Sigmoid colon (tissue), 7 donors: Measurements from ENCODE around the gene CFAP61. TPM values are rescaled to one million over a fixed set of nuclear protein-coding genes. Genes with fewer than 3 reads are reported as not detected.
A peak's percentile ranks its signal among the peaks of the same experiment; 100 is the strongest.

Experiments
- DNase-seq: peaks from one replicate; pipeline ENCODE4 v3.0.0-alpha.2; 2019
- H3K27ac ChIP-seq, 4 donors: fragments of 200-600 bp; sonication (generic); one replicate each; pipeline ENCODE4 v1.5.1; 2016 to 2019; ENCODE audit warnings: mild to moderate bottlenecking in 1 of 4
- H3K27me3 ChIP-seq, 3 donors: fragments of 200-600 bp; sonication (generic); one replicate each; pipeline ENCODE4 v1.5.1; 2019; ENCODE audit warnings: mild to moderate bottlenecking in 1 of 3
- H3K36me3 ChIP-seq, 4 donors: fragments of 200-600 bp; sonication (generic); one replicate each; pipeline ENCODE4 v1.5.1; 2016 to 2019
- H3K4me1 ChIP-seq, 4 donors: fragments of 200-600 bp; sonication (generic); one replicate each; pipeline ENCODE4 v1.5.1; 2017 to 2019
- H3K4me3 ChIP-seq, 4 donors: fragments of 200-600 bp; sonication (generic); one replicate each; pipeline ENCODE4 v1.5.1; 2017 to 2019; ENCODE audit warnings: mild to moderate bottlenecking in 2 of 4, moderate library complexity in 1 of 4
- H3K9me3 ChIP-seq, 4 donors: fragments of 200-600 bp in 3 of 4; sonication (generic) in 3 of 4; one replicate each; pipeline versions ENCODE4 v1.5.1 to v1.6.1; 2013 to 2019
- EP300 ChIP-seq, 4 donors: sonication (generic); formaldehyde crosslinking; IDR thresholded peaks; one replicate each; pipeline ENCODE4 v1.6.1; 2017; ENCODE audit warnings: antibody characterized with exemption in 4 of 4
- POLR2A ChIP-seq, 2 donors: fragments of 450-650 bp; IDR thresholded peaks; one replicate each; pipeline ENCODE4 v1.6.1; 2016; ENCODE audit warnings: antibody characterized with exemption in 2 of 2, mild to moderate bottlenecking in 2 of 2, moderate library complexity in 2 of 2
- POLR2AphosphoS5 ChIP-seq, 4 donors: sonication (generic); formaldehyde crosslinking; IDR thresholded peaks; one replicate each; pipeline ENCODE4 v1.6.1; 2017; ENCODE audit warnings: antibody characterized with exemption in 4 of 4
- WGBS, 2 donors: extraction: QIAGEN DNeasy Blood & Tissue Kit; methylation state at CpG; one replicate each; pipeline ENCODE4 v1.1.7; 2013; 5-methylcytosine and 5-hydroxymethylcytosine counted together
- intact Hi-C: fragments of 100-400 bp; cut with DNase I; formaldehyde crosslinking; loops from one replicate; pipeline ENCODE4 v1.15.1; 2023
- polyA plus RNA-seq, 3 donors: library from polyadenylated mRNA; stranded (reverse); fragments of 200-250 nt; gene quantifications; one replicate each; pipeline ENCODE4 v1.2.3, GENCODE V29; 2013
- total RNA-seq, 4 donors: library from RNA; depleted of rRNA; stranded (reverse); fragments of >200 nt; gene quantifications; one replicate each; pipeline ENCODE4 v1.1.0, GENCODE V29; 2016
- TF ChIP-seq, protein P1 (sequence below), 4 experiments: fragments of 450-650 bp in 3 of 4; fragments of 200-600 bp in 1 of 4; IDR thresholded peaks; one replicate each; pipeline ENCODE4 v1.5.1; 2016 to 2019; ENCODE audit warnings: antibody characterized with exemption in 4 of 4, mild to moderate bottlenecking in 3 of 4, moderate library complexity in 2 of 4
- donor health status: healthy with polysubstance abuse.
- donor health status: Bipolar disorder and iron deficiency.
- donor health status: healthy.

CFAP61 gene
- total and polyA plus RNA-seq, 7 donors: 0.15 to 2.0 (median 0.44) TPM; not detected in 3

DNA sequence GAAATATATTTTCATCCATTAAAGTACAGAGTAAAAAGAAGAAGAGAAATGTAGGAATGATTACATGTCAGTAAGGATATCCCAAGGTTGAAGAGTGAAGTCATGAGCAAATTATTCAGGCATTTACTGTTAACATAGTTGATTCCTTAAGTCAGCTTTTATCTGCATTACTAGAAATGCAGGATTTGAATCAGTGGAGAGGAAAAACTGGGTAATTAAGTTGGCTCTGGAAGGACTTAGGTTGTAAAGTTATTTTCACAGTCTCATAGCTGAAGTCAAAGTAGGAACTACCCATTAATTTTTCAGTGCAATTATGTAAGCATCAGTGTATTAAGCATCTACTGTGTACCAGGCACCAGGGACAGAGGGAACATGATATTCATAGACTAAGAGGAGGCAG, 27.4 kb upstream of the CFAP61 start:
- Histone ChIP-seq H3K36me3 (peaks cover 0 to 58% (median 6%) of the 10 kb centered on the region in 4 donors), H3K9me3 (no peaks in the 10 kb centered on the region)

DNA sequence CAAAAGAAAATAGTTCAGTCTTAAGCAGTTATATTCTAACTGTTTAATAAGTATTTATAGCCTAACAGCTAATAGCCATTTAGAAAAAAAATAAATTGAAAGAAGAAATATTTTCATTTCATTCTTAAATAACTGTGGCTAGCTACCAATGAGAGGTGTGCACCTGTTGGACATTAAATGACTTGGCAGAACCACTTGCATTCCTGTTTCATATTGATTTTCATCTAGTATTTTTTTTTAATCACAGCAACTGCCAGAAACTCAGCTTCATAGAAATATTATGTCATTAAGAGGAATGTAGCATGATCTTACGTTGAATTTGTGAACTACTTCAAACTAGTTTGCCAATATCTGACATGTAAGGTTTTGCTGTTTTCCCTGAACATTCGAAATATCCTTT, 25.0 kb upstream of the CFAP61 start:
- WGBS, 2 donors: 92 to 93% methylated on average over 2 of the region's 2 CpGs
- H3K4me3 ChIP-seq: no peak overlapping the region
- H3K36me3 ChIP-seq: peaks cover 0 to 82% (median 11%) of the 10 kb centered on the region in 4 donors
- TF ChIP-seq, protein P1, sequence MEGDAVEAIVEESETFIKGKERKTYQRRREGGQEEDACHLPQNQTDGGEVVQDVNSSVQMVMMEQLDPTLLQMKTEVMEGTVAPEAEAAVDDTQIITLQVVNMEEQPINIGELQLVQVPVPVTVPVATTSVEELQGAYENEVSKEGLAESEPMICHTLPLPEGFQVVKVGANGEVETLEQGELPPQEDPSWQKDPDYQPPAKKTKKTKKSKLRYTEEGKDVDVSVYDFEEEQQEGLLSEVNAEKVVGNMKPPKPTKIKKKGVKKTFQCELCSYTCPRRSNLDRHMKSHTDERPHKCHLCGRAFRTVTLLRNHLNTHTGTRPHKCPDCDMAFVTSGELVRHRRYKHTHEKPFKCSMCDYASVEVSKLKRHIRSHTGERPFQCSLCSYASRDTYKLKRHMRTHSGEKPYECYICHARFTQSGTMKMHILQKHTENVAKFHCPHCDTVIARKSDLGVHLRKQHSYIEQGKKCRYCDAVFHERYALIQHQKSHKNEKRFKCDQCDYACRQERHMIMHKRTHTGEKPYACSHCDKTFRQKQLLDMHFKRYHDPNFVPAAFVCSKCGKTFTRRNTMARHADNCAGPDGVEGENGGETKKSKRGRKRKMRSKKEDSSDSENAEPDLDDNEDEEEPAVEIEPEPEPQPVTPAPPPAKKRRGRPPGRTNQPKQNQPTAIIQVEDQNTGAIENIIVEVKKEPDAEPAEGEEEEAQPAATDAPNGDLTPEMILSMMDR (IDR thresholded peaks at IDR 0.05): no peak
- TF ChIP-seq EP300 (IDR thresholded peaks at IDR 0.05) (no peak), POLR2A (IDR thresholded peaks at IDR 0.05) (no peak), POLR2AphosphoS5 (IDR thresholded peaks at IDR 0.05) (no peak)
- no peaks in the 10 kb centered on the region for H3K27me3 ChIP-seq
- no peak for DNase-seq
- H3K27ac ChIP-seq: no peak overlapping the region
- H3K4me1 ChIP-seq: peaks cover 0 to under 1% (median 0%) of the 10 kb centered on the region in 4 donors
- no peaks in the 10 kb centered on the region for H3K9me3 ChIP-seq
- intact Hi-C loops: no loop called here

More for the DNA sequence above, 27.4 kb upstream of the CFAP61 start:
- intact Hi-C loops: no loop called here
- no peak for DNase-seq
- Histone ChIP-seq H3K4me3 (no peak overlapping the region), H3K27ac (no peak overlapping the region), H3K4me1 (peaks cover 0 to 16% (median 11%) of the 10 kb centered on the region in 4 donors), H3K27me3 (no peaks in the 10 kb centered on the region)
- TF ChIP-seq, protein P1 (IDR thresholded peaks at IDR 0.05): no peak
- TF ChIP-seq POLR2AphosphoS5 (IDR thresholded peaks at IDR 0.05): no peak
- no peak for TF ChIP-seq EP300 (IDR thresholded peaks at IDR 0.05)

DNA sequence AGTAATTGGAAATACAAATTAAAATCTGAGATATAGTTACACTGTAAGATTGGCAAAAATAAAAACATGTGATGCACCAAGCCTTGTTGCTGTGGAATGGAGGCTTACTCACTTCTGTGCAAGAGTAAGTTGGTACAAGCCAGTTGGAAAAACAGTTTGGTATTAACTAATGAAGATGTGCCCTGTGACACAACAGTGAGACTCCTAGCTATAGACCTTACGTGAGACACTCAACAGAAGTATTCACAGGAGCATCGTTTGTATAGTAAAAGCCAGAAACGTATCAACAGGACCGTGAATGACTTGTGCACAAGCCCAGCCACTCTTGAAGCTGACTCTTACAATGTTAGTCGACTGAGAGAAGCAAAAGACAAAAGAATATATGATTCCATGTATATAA, 20.5 kb upstream of the CFAP61 start:
- H3K4me1 ChIP-seq: no peaks in the 10 kb centered on the region
- TF ChIP-seq, protein P1 (IDR thresholded peaks at IDR 0.05): no peak
- TF ChIP-seq POLR2AphosphoS5 (IDR thresholded peaks at IDR 0.05) (no peak), EP300 (IDR thresholded peaks at IDR 0.05) (no peak), POLR2A (IDR thresholded peaks at IDR 0.05) (no peak)
- no peak overlapping the region for H3K4me3 ChIP-seq
- no peak overlapping the region for H3K27ac ChIP-seq
- H3K36me3 ChIP-seq: peaks cover 11 to 100% (median 36%) of the 10 kb centered on the region in 4 donors
- no peaks in the 10 kb centered on the region for H3K27me3 ChIP-seq
- no peaks in the 10 kb centered on the region for H3K9me3 ChIP-seq
- DNase-seq: no peak
- intact Hi-C loops: no loop called here
- WGBS, 2 donors: 84 to 88% methylated on average over 5 of the region's 5 CpGs

DNA sequence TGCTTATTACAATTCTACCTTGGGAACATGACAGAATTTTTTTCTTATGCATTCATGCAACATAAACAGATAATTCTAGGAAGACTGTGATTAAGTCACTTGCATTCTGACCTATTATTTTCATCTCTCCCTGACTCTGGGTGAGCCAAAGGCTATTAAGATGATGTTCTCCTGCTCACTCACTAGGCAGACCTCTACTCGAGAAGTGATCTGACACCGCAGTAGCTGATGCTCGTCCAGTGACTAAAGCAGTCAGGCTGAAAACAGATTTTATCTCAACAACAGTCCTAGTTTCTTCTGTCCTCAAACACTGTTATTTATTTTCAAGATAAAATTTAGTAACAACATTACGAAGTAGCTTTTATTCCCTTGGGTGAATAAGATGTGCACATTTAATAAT, 17.8 kb upstream of the CFAP61 start:
- 92 to 93% methylated on average over 4 of the region's 4 CpGs for WGBS, 2 donors
- peaks cover 29 to 100% (median 49%) of the 10 kb centered on the region in 4 donors for H3K36me3 ChIP-seq
- intact Hi-C loops: no loop called here

More for the DNA sequence above, 17.8 kb upstream of the CFAP61 start:
- no peaks in the 10 kb centered on the region for H3K27me3 ChIP-seq
- peak overlapping the region in 1 of 4 donors; percentile 20 for H3K27ac ChIP-seq
- H3K9me3 ChIP-seq: no peaks in the 10 kb centered on the region
- H3K4me1 ChIP-seq: peaks cover 0 to 9% (median 0%) of the 10 kb centered on the region in 4 donors
- no peak overlapping the region for H3K4me3 ChIP-seq
- TF ChIP-seq POLR2A (IDR thresholded peaks at IDR 0.05): no peak
- TF ChIP-seq POLR2AphosphoS5 (IDR thresholded peaks at IDR 0.05): no peak
- TF ChIP-seq, protein P1 (IDR thresholded peaks at IDR 0.05): no peak
- no peak for TF ChIP-seq EP300 (IDR thresholded peaks at IDR 0.05)
- DNase-seq: no peak
